HEK293 (cell line): Measurements from ENCODE around the gene ASMTL.

Source experiments
- BCL11B ChIP-seq: fragments of 450-650 bp; formaldehyde crosslinking; IDR thresholded peaks from 2 replicates; pipeline ENCODE4 v1.5.1; 2016; ENCODE audit warnings: low read depth, missing biosample characterization, missing genetic modification characterization
- OSR2 ChIP-seq: fragments of 450-650 bp; formaldehyde crosslinking; IDR thresholded peaks from 2 replicates; pipeline ENCODE4 v1.5.1; 2016; ENCODE audit warnings: missing biosample characterization, missing genetic modification characterization
- SCRT1 ChIP-seq: fragments of 450-650 bp; formaldehyde crosslinking; IDR thresholded peaks from 2 replicates; pipeline ENCODE4 v1.5.1; 2016; ENCODE audit warnings: missing biosample characterization, missing genetic modification characterization, borderline replicate concordance
- SCRT2 ChIP-seq: fragments of 450-650 bp; formaldehyde crosslinking; IDR thresholded peaks from 2 replicates; pipeline ENCODE4 v1.5.1; 2016; ENCODE audit warnings: missing biosample characterization, missing genetic modification characterization
- WT1 ChIP-seq: fragments of 450-650 bp; formaldehyde crosslinking; IDR thresholded peaks from 2 replicates; pipeline ENCODE4 v1.5.1; 2016; ENCODE audit warnings: missing biosample characterization, missing genetic modification characterization
- ZFP41 ChIP-seq: fragments of 450-650 bp; formaldehyde crosslinking; IDR thresholded peaks from 2 replicates; pipeline ENCODE4 v1.5.1; 2016; ENCODE audit warnings: missing biosample characterization, missing genetic modification characterization, borderline replicate concordance
- ZNF112 ChIP-seq: fragments of 450-650 bp; formaldehyde crosslinking; IDR thresholded peaks from 2 replicates; pipeline ENCODE4 v1.5.0; 2017; ENCODE audit warnings: missing biosample characterization, missing genetic modification characterization
- ZNF16 ChIP-seq: fragments of 450-650 bp; formaldehyde crosslinking; IDR thresholded peaks from 2 replicates; pipeline ENCODE4 v1.5.1; 2016; ENCODE audit warnings: low read depth, missing biosample characterization, missing genetic modification characterization
- ZNF19 ChIP-seq: fragments of 450-650 bp; formaldehyde crosslinking; IDR thresholded peaks from 2 replicates; pipeline ENCODE4; 2016; ENCODE audit warnings: missing biosample characterization, missing genetic modification characterization, low read depth
- ZNF2 ChIP-seq: fragments of 450-650 bp; formaldehyde crosslinking; IDR thresholded peaks from 2 replicates; pipeline ENCODE4 v1.5.1; 2016; ENCODE audit warnings: missing biosample characterization, missing genetic modification characterization
- ZNF354C ChIP-seq: fragments of 450-650 bp; formaldehyde crosslinking; IDR thresholded peaks from 2 replicates; pipeline ENCODE4 v1.5.1; 2016; ENCODE audit warnings: missing biosample characterization, missing genetic modification characterization, low read depth, borderline replicate concordance
- ZNF501 ChIP-seq: fragments of 450-650 bp; formaldehyde crosslinking; IDR thresholded peaks from 2 replicates; pipeline ENCODE4 v1.5.1; 2016; ENCODE audit warnings: missing biosample characterization, missing genetic modification characterization
- ZNF510 ChIP-seq: fragments of 450-650 bp; formaldehyde crosslinking; IDR thresholded peaks from 2 replicates; pipeline ENCODE4 v1.5.1; 2018; ENCODE audit warnings: mild to moderate bottlenecking, missing genetic modification characterization, missing biosample characterization; ENCODE audit not compliant: insufficient replicate concordance
- ZNF596 ChIP-seq: fragments of 450-650 bp; IDR thresholded peaks from 2 replicates; pipeline ENCODE4 v1.5.0; 2018; ENCODE audit warnings: missing biosample characterization, mild to moderate bottlenecking, missing genetic modification characterization, moderate library complexity
- ZNF623 ChIP-seq: fragments of 450-650 bp; formaldehyde crosslinking; IDR thresholded peaks from 2 replicates; pipeline ENCODE4 v1.5.1; 2016; ENCODE audit warnings: missing biosample characterization, missing genetic modification characterization
- ZNF76 ChIP-seq: fragments of 450-650 bp; formaldehyde crosslinking; IDR thresholded peaks from 2 replicates; pipeline ENCODE4; 2016; ENCODE audit warnings: low read depth, missing biosample characterization, missing genetic modification characterization, borderline replicate concordance
- ZNF776 ChIP-seq: fragments of 450-650 bp; formaldehyde crosslinking; IDR thresholded peaks from 2 replicates; pipeline ENCODE4 v1.5.0; 2017; ENCODE audit warnings: missing biosample characterization, missing genetic modification characterization, borderline replicate concordance
- ZNF791 ChIP-seq: fragments of 450-650 bp; formaldehyde crosslinking; IDR thresholded peaks from 2 replicates; pipeline ENCODE4 v1.5.1; 2016; ENCODE audit warnings: missing biosample characterization, missing genetic modification characterization
- ZSCAN23 ChIP-seq: fragments of 450-650 bp; formaldehyde crosslinking; IDR thresholded peaks from 2 replicates; pipeline ENCODE4 v1.5.1; 2016; ENCODE audit warnings: missing biosample characterization, missing genetic modification characterization
- ZSCAN30 ChIP-seq: fragments of 450-650 bp; IDR thresholded peaks from 2 replicates; pipeline ENCODE4 v1.5.1; 2018; ENCODE audit warnings: missing biosample characterization, mild to moderate bottlenecking, missing genetic modification characterization, moderate library complexity
- TF ChIP-seq, protein P1 (sequence below): fragments of 450-650 bp; formaldehyde crosslinking; IDR thresholded peaks from 2 replicates; pipeline ENCODE4 v1.5.1; 2016; ENCODE audit warnings: missing biosample characterization, missing genetic modification characterization
- TF ChIP-seq, protein P2 (sequence below): fragments of 450-650 bp; formaldehyde crosslinking; IDR thresholded peaks from 2 replicates; pipeline ENCODE4 v1.5.1; 2016; ENCODE audit warnings: missing biosample characterization, missing genetic modification characterization
- TF ChIP-seq, protein P3 (sequence below): fragments of 450-650 bp; formaldehyde crosslinking; IDR thresholded peaks from 2 replicates; pipeline ENCODE4 v1.5.1; 2017; ENCODE audit warnings: missing biosample characterization, mild to moderate bottlenecking, missing genetic modification characterization, moderate library complexity
- TF ChIP-seq, protein P4 (sequence below): fragments of 450-650 bp; formaldehyde crosslinking; conservative IDR thresholded peaks from 2 replicates; pipeline ENCODE4 v1.5.1; 2016; ENCODE audit warnings: low read depth, missing biosample characterization, missing genetic modification characterization
- TF ChIP-seq, protein P5 (sequence below): fragments of 450-650 bp; formaldehyde crosslinking; IDR thresholded peaks from 2 replicates; pipeline ENCODE4 v1.5.1; 2016; ENCODE audit warnings: missing biosample characterization, missing genetic modification characterization, borderline replicate concordance
- TF ChIP-seq, protein P6 (sequence below): fragments of 450-650 bp; formaldehyde crosslinking; IDR thresholded peaks from 2 replicates; pipeline ENCODE4 v1.5.1; 2016; ENCODE audit warnings: missing biosample characterization, missing genetic modification characterization

The ASMTL gene

DNA sequence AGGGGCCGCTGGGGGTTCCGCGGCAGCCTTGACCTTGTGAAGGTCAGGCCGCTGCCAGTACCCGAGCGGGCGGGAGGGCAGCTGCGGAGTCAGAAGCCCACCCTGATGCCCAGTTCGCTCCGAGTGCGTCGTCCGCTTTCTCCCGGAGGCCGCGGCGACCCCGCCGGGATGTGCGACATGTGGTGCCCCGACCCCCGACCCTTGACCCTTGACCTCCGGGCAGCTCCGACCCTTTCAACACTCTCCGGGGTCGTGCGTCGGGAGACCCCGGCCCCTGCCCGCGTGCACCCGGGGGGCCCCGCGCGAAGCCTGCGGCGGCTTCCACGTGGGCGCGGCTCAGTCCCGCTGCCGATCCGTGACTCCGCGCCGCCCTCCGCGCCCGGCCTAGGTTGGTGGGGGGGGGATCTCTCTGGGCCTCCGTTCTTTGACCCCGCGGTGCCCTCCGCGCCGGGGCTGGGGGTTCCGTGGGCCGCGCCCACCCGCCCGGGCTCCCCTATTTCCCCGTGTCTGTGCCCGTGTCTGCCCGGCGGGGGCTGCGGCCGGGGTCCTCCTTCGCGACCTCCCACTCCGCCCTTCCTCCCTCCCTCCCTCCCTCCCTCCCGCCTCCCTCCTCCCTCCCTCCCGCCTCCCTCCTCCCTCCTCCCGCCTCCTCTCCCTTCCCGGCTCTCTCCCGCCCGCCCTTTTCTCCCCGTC, 60.2 kb downstream of the ASMTL start (continued):
- TF ChIP-seq, protein P1, sequence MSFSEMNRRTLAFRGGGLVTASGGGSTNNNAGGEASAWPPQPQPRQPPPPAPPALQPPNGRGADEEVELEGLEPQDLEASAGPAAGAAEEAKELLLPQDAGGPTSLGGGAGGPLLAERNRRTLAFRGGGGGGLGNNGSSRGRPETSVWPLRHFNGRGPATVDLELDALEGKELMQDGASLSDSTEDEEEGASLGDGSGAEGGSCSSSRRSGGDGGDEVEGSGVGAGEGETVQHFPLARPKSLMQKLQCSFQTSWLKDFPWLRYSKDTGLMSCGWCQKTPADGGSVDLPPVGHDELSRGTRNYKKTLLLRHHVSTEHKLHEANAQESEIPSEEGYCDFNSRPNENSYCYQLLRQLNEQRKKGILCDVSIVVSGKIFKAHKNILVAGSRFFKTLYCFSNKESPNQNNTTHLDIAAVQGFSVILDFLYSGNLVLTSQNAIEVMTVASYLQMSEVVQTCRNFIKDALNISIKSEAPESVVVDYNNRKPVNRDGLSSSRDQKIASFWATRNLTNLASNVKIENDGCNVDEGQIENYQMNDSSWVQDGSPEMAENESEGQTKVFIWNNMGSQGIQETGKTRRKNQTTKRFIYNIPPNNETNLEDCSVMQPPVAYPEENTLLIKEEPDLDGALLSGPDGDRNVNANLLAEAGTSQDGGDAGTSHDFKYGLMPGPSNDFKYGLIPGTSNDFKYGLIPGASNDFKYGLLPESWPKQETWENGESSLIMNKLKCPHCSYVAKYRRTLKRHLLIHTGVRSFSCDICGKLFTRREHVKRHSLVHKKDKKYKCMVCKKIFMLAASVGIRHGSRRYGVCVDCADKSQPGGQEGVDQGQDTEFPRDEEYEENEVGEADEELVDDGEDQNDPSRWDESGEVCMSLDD (tag by site-specific recombination), result peak; percentile 87
- no peak for TF ChIP-seq ZNF791 (tag by site-specific recombination)
- no peak for TF ChIP-seq SCRT1 (tag by site-specific recombination)
- TF ChIP-seq ZNF76 (tag by site-specific recombination), result no peak; the same call in none of the 2 replicates
- TF ChIP-seq ZNF19 (tag by site-specific recombination), result no peak
- no peak for TF ChIP-seq ZNF776 (tag by site-specific recombination)
- TF ChIP-seq, protein P2, sequence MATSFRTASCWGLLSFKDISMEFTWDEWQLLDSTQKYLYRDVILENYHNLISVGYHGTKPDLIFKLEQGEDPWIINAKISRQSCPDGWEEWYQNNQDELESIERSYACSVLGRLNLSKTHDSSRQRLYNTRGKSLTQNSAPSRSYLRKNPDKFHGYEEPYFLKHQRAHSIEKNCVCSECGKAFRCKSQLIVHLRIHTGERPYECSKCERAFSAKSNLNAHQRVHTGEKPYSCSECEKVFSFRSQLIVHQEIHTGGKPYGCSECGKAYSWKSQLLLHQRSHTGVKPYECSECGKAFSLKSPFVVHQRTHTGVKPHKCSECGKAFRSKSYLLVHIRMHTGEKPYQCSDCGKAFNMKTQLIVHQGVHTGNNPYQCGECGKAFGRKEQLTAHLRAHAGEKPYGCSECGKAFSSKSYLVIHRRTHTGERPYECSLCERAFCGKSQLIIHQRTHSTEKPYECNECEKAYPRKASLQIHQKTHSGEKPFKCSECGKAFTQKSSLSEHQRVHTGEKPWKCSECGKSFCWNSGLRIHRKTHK (tag by site-specific recombination), result no peak
- TF ChIP-seq ZNF16 (tag by site-specific recombination), result no peak
- 0 out of 2 replicates have a peak, but pooled peaks have one; percentile 15 for TF ChIP-seq OSR2 (tag by site-specific recombination)
- TF ChIP-seq ZNF623, result no peak
- peak; percentile 89 for TF ChIP-seq ZSCAN30 (tag by site-specific recombination)
- TF ChIP-seq, protein P3, sequence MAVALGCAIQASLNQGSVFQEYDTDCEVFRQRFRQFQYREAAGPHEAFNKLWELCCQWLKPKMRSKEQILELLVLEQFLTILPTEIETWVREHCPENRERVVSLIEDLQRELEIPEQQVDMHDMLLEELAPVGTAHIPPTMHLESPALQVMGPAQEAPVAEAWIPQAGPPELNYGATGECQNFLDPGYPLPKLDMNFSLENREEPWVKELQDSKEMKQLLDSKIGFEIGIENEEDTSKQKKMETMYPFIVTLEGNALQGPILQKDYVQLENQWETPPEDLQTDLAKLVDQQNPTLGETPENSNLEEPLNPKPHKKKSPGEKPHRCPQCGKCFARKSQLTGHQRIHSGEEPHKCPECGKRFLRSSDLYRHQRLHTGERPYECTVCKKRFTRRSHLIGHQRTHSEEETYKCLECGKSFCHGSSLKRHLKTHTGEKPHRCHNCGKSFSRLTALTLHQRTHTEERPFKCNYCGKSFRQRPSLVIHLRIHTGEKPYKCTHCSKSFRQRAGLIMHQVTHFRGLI (tag by site-specific recombination), result no peak
- no peak for TF ChIP-seq ZNF501 (tag by site-specific recombination)
- no peak for TF ChIP-seq ZNF354C (tag by site-specific recombination)
- peak; percentile 100 for TF ChIP-seq BCL11B (tag by site-specific recombination)
- TF ChIP-seq ZNF510 (tag by site-specific recombination), result no peak
- peak; percentile 49; the same call in 1 of the 2 replicates for TF ChIP-seq ZFP41
- no peak for TF ChIP-seq ZSCAN23 (tag by site-specific recombination)
- TF ChIP-seq WT1, result 0 out of 2 replicates have a peak, but pooled peaks have one; percentile 27
- TF ChIP-seq SCRT2 (tag by site-specific recombination), result no peak
- TF ChIP-seq, protein P4, sequence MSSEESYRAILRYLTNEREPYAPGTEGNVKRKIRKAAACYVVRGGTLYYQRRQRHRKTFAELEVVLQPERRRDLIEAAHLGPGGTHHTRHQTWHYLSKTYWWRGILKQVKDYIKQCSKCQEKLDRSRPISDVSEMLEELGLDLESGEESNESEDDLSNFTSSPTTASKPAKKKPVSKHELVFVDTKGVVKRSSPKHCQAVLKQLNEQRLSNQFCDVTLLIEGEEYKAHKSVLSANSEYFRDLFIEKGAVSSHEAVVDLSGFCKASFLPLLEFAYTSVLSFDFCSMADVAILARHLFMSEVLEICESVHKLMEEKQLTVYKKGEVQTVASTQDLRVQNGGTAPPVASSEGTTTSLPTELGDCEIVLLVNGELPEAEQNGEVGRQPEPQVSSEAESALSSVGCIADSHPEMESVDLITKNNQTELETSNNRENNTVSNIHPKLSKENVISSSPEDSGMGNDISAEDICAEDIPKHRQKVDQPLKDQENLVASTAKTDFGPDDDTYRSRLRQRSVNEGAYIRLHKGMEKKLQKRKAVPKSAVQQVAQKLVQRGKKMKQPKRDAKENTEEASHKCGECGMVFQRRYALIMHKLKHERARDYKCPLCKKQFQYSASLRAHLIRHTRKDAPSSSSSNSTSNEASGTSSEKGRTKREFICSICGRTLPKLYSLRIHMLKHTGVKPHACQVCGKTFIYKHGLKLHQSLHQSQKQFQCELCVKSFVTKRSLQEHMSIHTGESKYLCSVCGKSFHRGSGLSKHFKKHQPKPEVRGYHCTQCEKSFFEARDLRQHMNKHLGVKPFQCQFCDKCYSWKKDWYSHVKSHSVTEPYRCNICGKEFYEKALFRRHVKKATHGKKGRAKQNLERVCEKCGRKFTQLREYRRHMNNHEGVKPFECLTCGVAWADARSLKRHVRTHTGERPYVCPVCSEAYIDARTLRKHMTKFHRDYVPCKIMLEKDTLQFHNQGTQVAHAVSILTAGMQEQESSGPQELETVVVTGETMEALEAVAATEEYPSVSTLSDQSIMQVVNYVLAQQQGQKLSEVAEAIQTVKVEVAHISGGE (tag by site-specific recombination), result no peak
- TF ChIP-seq, protein P5, sequence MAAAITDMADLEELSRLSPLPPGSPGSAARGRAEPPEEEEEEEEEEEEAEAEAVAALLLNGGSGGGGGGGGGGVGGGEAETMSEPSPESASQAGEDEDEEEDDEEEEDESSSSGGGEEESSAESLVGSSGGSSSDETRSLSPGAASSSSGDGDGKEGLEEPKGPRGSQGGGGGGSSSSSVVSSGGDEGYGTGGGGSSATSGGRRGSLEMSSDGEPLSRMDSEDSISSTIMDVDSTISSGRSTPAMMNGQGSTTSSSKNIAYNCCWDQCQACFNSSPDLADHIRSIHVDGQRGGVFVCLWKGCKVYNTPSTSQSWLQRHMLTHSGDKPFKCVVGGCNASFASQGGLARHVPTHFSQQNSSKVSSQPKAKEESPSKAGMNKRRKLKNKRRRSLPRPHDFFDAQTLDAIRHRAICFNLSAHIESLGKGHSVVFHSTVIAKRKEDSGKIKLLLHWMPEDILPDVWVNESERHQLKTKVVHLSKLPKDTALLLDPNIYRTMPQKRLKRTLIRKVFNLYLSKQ, result no peak
- peak; percentile 15; the same call in 1 of the 2 replicates for TF ChIP-seq ZNF2 (tag by site-specific recombination)
- TF ChIP-seq, protein P6, sequence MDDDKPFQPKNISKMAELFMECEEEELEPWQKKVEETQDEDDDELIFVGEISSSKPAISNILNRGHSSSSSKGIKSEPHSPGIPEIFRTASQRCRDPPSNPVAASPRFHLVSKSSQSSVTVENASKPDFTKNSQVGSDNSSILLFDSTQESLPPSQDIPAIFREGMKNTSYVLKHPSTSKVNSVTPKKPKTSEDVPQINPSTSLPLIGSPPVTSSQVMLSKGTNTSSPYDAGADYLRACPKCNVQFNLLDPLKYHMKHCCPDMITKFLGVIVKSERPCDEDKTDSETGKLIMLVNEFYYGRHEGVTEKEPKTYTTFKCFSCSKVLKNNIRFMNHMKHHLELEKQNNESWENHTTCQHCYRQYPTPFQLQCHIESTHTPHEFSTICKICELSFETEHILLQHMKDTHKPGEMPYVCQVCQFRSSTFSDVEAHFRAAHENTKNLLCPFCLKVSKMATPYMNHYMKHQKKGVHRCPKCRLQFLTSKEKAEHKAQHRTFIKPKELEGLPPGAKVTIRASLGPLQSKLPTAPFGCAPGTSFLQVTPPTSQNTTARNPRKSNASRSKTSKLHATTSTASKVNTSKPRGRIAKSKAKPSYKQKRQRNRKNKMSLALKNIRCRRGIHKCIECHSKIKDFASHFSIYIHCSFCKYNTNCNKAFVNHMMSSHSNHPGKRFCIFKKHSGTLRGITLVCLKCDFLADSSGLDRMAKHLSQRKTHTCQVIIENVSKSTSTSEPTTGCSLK (tag by site-specific recombination), result no peak
- TF ChIP-seq ZNF112 (tag by site-specific recombination), result no peak
- TF ChIP-seq ZNF596, result peak; percentile 50; the same call in 1 of the 2 replicates
